ENCODE data around the gene SKI.

DNA sequence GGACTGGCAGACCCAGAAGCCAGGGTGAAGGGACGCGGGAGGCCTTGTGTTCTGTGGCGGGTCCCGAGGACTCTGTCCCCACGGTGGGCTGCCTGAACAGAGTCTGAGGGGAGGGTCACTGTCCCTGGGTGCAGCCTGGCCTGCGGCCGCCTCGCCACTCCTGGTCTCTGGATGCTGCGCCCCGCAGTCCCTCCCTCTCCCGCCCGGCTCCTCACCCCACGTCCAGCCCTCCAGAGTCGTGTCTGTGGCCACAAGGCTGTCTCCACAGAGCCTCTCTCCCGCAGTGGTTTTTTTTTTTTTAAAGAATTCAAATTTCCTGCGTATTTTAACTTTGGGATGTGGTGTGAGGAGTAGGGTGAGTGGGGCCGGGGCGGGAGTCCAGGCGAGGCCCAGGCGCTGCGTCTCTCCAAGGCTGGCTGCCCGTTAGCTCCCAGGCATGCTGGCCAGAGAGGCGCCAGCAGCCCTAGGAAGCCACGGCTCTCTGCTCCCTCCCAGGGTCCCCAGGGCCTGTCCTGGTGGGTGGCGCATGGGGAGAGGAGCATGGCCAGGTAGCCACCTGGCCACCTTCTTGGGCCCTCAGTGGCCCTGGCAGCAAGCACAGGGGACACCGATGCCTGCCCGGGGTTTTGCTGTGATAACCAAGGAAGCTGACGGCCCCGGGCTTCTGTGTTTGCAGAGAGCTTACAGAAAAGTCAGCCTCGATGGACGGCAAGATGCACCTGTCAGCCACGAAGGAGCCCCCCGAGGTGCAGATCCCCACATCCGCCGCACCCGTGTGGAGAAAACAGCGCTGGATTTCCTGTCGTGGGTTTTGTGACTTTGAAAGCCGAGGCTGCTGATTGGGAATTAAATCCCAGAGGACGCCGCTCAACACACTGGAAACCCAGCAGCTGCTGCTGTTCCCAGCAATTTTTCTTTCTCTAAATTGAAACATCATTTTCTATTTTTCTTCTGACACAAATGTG lies 90.5 kb downstream of the SKI start:
- TF ChIP-seq, protein P1, sequence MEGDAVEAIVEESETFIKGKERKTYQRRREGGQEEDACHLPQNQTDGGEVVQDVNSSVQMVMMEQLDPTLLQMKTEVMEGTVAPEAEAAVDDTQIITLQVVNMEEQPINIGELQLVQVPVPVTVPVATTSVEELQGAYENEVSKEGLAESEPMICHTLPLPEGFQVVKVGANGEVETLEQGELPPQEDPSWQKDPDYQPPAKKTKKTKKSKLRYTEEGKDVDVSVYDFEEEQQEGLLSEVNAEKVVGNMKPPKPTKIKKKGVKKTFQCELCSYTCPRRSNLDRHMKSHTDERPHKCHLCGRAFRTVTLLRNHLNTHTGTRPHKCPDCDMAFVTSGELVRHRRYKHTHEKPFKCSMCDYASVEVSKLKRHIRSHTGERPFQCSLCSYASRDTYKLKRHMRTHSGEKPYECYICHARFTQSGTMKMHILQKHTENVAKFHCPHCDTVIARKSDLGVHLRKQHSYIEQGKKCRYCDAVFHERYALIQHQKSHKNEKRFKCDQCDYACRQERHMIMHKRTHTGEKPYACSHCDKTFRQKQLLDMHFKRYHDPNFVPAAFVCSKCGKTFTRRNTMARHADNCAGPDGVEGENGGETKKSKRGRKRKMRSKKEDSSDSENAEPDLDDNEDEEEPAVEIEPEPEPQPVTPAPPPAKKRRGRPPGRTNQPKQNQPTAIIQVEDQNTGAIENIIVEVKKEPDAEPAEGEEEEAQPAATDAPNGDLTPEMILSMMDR (IDR thresholded peaks at IDR 0.05) = no peak
- TF ChIP-seq POLR2A (IDR thresholded peaks at IDR 0.05) (no peak), POLR2AphosphoS5 (IDR thresholded peaks at IDR 0.05) (no peak)

Data from prostate gland (tissue), 2 donors.